ENCODE data around the gene KCP. TPM values are rescaled to one million over a fixed set of nuclear protein-coding genes. Genes with fewer than 3 reads are reported as not detected.
A peak's percentile ranks its signal among the peaks of the same experiment; 100 is the strongest.

KCP gene
- polyA plus RNA-seq, 1 donor: 1.3 TPM

DNA sequence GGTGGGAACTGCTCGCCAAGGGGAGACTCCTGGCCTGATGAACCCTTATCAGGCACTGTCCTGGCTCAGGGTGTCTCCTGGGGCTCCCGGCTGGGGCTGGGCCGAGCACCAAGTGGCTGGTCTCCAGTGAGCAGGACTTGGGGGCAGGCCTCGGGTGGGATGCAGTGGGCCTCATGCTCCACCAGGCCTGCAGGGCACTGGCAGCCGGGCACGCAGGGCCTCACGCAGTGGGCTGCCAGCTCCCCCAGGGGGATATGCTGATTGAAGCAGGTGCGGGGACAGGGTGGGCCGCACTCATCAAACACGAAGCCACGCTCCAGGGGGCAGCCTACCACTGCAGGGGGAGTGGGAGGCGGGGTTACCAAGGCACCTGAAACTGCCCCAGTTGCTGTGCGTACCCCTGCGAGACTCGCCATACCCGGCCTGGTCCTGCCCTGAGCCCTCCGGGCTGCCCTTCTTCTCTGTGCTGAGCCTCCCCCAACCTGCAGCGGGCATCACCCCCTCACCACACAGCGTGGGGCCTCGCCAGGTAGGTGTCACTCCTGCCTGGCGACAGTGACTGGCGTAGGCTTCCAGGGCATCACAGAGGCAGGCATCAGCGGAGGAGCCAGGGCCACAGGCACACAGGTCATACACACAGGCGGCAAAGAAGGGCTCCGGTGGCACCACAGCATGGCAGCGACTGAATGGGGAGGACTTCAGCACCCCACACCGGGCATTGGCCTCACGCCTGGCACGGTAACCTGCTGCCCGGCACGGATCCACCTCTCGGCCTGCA lies 33.3 kb downstream of the KCP start:
- Histone ChIP-seq H3K27ac (ENCODE audit: low read length) (no peak overlapping the region), H3K4me3 (ENCODE audit: low read length) (no peak overlapping the region), H3K36me3 (ENCODE audit: control insufficient read depth, insufficient read depth, low read length) (no peaks in the 10 kb centered on the region), H3K4me1 (ENCODE audit: control insufficient read depth, insufficient read depth, low read length) (peaks cover 45% of the 10 kb centered on the region), H3K9me3 (ENCODE audit: control insufficient read depth, low read depth, low read length) (peaks cover 4% of the 10 kb centered on the region), H3K27me3 (ENCODE audit: control insufficient read depth, insufficient read depth, low read length) (no peaks in the 10 kb centered on the region)
- DNase-seq: no peak
- WGBS (ENCODE audit: insufficient coverage, low lambda C conversion rate): no CpG with 5 or more reads among the region's 32 CpGs

DNA sequence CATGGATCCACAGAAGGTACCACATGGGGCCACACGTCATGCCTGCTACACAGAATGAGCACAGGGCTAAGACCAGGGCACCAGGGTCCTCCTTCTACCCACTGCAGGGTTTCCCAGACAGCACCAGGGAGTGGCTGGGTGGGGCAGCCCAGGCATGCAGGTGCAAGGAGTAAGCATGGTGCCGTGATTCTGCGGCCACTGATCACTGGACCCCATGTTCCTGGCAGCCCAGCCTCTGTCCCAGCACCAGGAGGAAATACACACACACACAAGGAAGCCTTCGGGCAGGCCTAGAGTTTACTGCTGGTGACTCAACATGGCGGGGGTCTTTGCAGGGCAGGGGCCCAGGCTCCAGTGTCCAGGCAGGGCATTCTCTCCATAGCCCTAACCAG lies 33.9 kb downstream of the KCP start:
- Histone ChIP-seq H3K27me3 (ENCODE audit: control insufficient read depth, insufficient read depth, low read length) (no peaks in the 10 kb centered on the region), H3K4me1 (ENCODE audit: control insufficient read depth, insufficient read depth, low read length) (peaks cover 45% of the 10 kb centered on the region), H3K36me3 (ENCODE audit: control insufficient read depth, insufficient read depth, low read length) (no peaks in the 10 kb centered on the region), H3K9me3 (ENCODE audit: control insufficient read depth, low read depth, low read length) (peaks cover 4% of the 10 kb centered on the region), H3K27ac (ENCODE audit: low read length) (no peak overlapping the region), H3K4me3 (ENCODE audit: low read length) (no peak overlapping the region)
- WGBS (ENCODE audit: insufficient coverage, low lambda C conversion rate): no CpG with 5 or more reads among the region's 5 CpGs
- DNase-seq: peak; percentile 77 to 79

DNA sequence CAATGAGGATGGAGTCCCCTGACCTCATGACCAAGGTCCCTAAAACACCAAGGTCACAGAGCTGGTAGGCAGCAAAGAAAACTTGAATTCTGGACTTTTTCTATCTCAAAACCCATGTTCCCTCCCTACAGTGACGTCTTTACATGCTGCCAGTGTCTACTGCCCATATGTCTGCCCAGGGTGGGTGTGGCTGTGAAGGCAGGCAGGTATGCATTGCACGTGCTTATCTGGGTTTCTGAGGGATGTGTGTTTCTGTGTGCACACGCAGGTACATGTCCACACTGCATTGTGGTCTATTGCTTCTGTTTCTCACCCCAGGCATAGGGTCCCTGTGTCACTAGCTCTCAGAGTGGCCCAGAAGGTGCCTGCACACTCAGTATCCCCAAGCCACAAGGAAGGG lies 34.4 kb downstream of the KCP start:
- H3K4me1 ChIP-seq (ENCODE audit: control insufficient read depth, insufficient read depth, low read length): peaks cover 45% of the 10 kb centered on the region
- H3K36me3 ChIP-seq (ENCODE audit: control insufficient read depth, insufficient read depth, low read length): no peaks in the 10 kb centered on the region
- no CpG with 5 or more reads among the region's 3 CpGs for WGBS (ENCODE audit: insufficient coverage, low lambda C conversion rate)
- H3K27me3 ChIP-seq (ENCODE audit: control insufficient read depth, insufficient read depth, low read length): no peaks in the 10 kb centered on the region
- no peak overlapping the region for H3K27ac ChIP-seq (ENCODE audit: low read length)
- H3K4me3 ChIP-seq (ENCODE audit: low read length): no peak overlapping the region
- peaks cover 4% of the 10 kb centered on the region for H3K9me3 ChIP-seq (ENCODE audit: control insufficient read depth, low read depth, low read length)
- DNase-seq: peak; percentile 57 to 73

DNA sequence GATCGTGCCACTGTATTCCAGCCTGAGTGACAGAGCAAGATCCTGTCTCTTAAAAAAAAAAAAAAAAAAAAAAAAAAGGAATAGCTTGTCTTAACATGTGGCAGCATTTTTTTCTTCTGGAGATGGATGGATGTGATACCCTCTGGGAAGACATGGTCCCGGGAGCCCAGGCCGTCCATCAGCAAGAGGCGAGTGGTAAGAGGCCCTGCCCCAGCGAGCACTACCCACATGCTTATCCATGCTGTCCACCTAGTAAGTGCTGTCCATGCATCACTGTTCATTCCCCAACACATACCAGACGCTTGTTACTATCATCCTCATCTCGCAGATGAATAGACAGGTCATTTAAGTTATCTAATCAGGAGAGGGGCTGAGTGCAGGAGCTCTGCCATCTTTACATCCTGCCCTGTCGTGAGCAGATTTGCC lies 35.0 kb downstream of the KCP start:
- Histone ChIP-seq H3K36me3 (ENCODE audit: control insufficient read depth, insufficient read depth, low read length) (no peaks in the 10 kb centered on the region), H3K4me3 (ENCODE audit: low read length) (no peak overlapping the region), H3K4me1 (ENCODE audit: control insufficient read depth, insufficient read depth, low read length) (peaks cover 45% of the 10 kb centered on the region), H3K27me3 (ENCODE audit: control insufficient read depth, insufficient read depth, low read length) (peaks cover 1% of the 10 kb centered on the region), H3K9me3 (ENCODE audit: control insufficient read depth, low read depth, low read length) (peaks cover 4% of the 10 kb centered on the region), H3K27ac (ENCODE audit: low read length) (no peak overlapping the region)
- no CpG with 5 or more reads among the region's 8 CpGs for WGBS (ENCODE audit: insufficient coverage, low lambda C conversion rate)
- no peak for DNase-seq

DNA sequence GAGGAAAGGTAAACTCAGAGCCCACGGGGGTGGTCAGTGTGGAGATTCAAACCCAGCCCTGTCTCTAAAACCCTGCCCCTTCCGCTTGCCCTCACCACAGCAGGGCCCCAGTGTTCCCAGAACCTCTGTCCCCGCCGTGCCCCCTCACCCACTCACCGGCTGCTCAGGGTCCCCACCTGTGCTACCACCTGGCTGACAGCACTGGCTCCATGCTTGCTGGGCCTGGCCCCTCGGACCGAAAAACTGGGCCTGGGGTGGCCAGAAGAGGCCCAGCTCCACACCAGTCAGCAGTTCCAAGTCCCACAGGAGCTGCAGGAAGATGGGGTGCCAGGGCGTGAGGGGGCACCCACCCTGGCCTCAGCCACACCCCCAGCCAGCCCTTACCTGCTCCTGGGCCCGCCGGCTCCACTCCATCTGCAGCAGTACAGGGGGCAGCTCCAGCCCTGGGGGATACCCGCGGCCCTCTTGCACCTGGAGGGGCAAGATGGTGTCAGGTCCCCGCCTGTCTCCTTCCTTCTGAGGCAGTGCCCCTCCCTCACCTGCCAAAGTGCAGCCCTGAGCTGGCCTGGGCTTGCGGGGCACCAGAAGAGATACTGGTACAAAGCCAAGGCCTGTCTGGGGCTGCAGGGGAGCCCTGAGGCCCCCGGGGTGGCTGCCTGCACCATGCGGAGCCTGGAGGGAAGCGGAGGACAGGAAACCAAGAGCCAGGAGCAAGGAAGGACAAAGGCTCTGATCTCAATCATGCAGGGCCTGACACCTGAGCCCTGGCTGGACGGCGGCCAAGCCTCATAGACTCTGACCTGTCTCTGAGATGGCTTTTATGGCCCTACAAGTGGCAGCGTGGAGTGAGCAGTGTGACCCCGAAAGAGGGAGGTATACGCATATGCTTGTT lies 36.1 kb downstream of the KCP start:
- Histone ChIP-seq H3K27ac (ENCODE audit: low read length) (peak overlapping the region; percentile 66), H3K4me1 (ENCODE audit: control insufficient read depth, insufficient read depth, low read length) (peaks cover 50% of the 10 kb centered on the region), H3K27me3 (ENCODE audit: control insufficient read depth, insufficient read depth, low read length) (peaks cover 8% of the 10 kb centered on the region), H3K36me3 (ENCODE audit: control insufficient read depth, insufficient read depth, low read length) (no peaks in the 10 kb centered on the region), H3K9me3 (ENCODE audit: control insufficient read depth, low read depth, low read length) (peaks cover 1% of the 10 kb centered on the region), H3K4me3 (ENCODE audit: low read length) (peak overlapping the region; percentile 17)
- no CpG with 5 or more reads among the region's 22 CpGs for WGBS (ENCODE audit: insufficient coverage, low lambda C conversion rate)
- peak; percentile 88 to 94 for DNase-seq

DNA sequence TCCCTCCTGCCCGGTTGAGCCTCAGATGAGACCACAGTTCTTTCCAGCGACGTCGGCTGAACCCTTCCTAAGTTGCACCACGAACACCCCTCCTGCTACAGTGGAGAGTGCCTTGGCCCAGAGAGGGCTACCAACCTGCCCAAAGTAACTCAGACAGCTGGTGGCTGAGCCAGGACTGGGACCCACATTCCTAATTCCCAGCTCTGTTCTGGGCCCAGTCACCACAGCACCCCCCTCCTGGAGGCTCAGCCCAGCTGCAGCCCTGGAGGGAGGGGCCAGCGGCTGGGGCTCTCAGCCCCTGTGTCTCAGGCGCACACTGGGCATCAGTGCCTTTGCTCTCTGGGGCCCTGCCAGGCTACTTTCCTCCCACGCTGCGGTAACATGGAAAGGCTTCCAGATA lies 37.3 kb downstream of the KCP start:
- H3K4me3 ChIP-seq (ENCODE audit: low read length): no peak overlapping the region
- WGBS (ENCODE audit: insufficient coverage, low lambda C conversion rate): no CpG with 5 or more reads among the region's 9 CpGs
- no peak for DNase-seq

DNA sequence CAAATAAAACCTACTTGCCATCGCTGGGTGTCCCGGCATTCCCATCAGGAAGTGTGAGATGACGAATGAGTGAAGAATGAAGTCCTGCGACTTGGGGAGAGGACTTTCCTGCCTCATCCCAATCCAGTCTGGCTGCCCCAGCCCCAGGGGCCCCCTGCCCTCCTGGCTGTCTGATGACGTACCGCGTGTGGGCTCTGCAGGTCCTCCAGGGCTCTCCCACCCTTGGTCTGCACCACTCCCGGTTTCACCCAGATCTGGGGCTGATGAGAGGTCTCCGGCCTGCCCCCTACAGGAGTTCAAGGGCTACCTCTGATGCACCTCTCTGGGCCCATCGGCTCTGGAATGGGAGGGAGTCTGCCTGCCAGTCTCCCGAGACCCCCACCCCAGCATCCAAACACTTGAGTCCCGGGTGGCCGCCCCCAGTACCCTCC lies 38.1 kb downstream of the KCP start:
- no peak overlapping the region for H3K4me3 ChIP-seq (ENCODE audit: low read length)
- WGBS (ENCODE audit: insufficient coverage, low lambda C conversion rate): no CpG with 5 or more reads among the region's 13 CpGs
- H3K27ac ChIP-seq (ENCODE audit: low read length): no peak overlapping the region
- H3K27me3 ChIP-seq (ENCODE audit: control insufficient read depth, insufficient read depth, low read length): peaks cover 8% of the 10 kb centered on the region
- no peaks in the 10 kb centered on the region for H3K36me3 ChIP-seq (ENCODE audit: control insufficient read depth, insufficient read depth, low read length)
- H3K4me1 ChIP-seq (ENCODE audit: control insufficient read depth, insufficient read depth, low read length): peaks cover 62% of the 10 kb centered on the region
- no peaks in the 10 kb centered on the region for H3K9me3 ChIP-seq (ENCODE audit: control insufficient read depth, low read depth, low read length)
- no peak for DNase-seq

More for the DNA sequence above, 37.3 kb downstream of the KCP start:
- H3K36me3 ChIP-seq (ENCODE audit: control insufficient read depth, insufficient read depth, low read length): no peaks in the 10 kb centered on the region
- peaks cover 8% of the 10 kb centered on the region for H3K27me3 ChIP-seq (ENCODE audit: control insufficient read depth, insufficient read depth, low read length)
- no peak overlapping the region for H3K27ac ChIP-seq (ENCODE audit: low read length)
- peaks cover 57% of the 10 kb centered on the region for H3K4me1 ChIP-seq (ENCODE audit: control insufficient read depth, insufficient read depth, low read length)
- no peaks in the 10 kb centered on the region for H3K9me3 ChIP-seq (ENCODE audit: control insufficient read depth, low read depth, low read length)

DNA sequence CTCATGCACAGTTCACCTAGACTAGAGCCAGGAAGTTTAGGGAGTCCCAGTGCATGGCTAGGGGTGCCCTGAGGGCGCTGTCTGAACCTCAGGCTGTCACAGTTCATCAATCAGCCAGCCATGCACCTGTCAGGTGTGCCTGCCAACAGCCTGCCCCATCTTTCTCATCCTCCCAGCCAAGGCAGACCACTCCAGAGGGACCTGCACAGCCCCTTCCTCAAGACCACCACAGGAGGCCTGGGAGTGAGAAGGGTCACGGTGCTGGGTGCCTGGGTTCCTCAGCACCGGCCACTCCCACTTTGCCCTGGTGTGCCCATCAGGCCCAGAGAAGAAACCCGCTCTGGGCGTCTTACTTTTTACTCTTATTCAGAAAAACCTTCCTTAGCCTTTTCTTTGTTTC lies 39.5 kb downstream of the KCP start:
- H3K4me3 ChIP-seq (ENCODE audit: low read length): no peak overlapping the region
- WGBS (ENCODE audit: insufficient coverage, low lambda C conversion rate): no CpG with 5 or more reads among the region's 5 CpGs
- no peaks in the 10 kb centered on the region for H3K9me3 ChIP-seq (ENCODE audit: control insufficient read depth, low read depth, low read length)
- H3K27me3 ChIP-seq (ENCODE audit: control insufficient read depth, insufficient read depth, low read length): peaks cover 8% of the 10 kb centered on the region
- peaks cover 7% of the 10 kb centered on the region for H3K36me3 ChIP-seq (ENCODE audit: control insufficient read depth, insufficient read depth, low read length)
- H3K4me1 ChIP-seq (ENCODE audit: control insufficient read depth, insufficient read depth, low read length): peaks cover 49% of the 10 kb centered on the region
- DNase-seq: no peak
- no peak overlapping the region for H3K27ac ChIP-seq (ENCODE audit: low read length)

DNA sequence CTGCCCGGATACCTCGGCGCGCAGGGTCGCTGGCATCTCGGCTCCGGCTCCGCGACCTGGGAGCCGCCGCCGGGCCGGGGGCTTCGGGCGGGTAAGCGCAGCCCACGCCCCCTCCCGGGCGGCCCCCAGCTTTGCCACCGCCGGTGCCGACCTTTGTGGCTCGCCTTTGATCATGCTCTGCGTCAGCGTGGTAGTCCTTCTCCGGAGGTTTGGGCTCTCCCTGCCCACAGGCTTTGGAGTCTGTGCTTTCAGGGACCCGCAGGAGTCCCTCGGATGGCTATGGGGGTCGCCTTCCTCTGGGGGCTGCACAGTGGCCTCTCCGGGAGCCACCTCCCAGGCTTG lies 40.6 kb downstream of the KCP start:
- Histone ChIP-seq H3K36me3 (ENCODE audit: control insufficient read depth, insufficient read depth, low read length) (peaks cover 17% of the 10 kb centered on the region), H3K4me1 (ENCODE audit: control insufficient read depth, insufficient read depth, low read length) (peaks cover 43% of the 10 kb centered on the region), H3K9me3 (ENCODE audit: control insufficient read depth, low read depth, low read length) (no peaks in the 10 kb centered on the region), H3K27me3 (ENCODE audit: control insufficient read depth, insufficient read depth, low read length) (peaks cover 8% of the 10 kb centered on the region), H3K4me3 (ENCODE audit: low read length) (no peak overlapping the region), H3K27ac (ENCODE audit: low read length) (no peak overlapping the region)
- no peak for DNase-seq
- WGBS (ENCODE audit: insufficient coverage, low lambda C conversion rate): no CpG with 5 or more reads among the region's 30 CpGs

DNA sequence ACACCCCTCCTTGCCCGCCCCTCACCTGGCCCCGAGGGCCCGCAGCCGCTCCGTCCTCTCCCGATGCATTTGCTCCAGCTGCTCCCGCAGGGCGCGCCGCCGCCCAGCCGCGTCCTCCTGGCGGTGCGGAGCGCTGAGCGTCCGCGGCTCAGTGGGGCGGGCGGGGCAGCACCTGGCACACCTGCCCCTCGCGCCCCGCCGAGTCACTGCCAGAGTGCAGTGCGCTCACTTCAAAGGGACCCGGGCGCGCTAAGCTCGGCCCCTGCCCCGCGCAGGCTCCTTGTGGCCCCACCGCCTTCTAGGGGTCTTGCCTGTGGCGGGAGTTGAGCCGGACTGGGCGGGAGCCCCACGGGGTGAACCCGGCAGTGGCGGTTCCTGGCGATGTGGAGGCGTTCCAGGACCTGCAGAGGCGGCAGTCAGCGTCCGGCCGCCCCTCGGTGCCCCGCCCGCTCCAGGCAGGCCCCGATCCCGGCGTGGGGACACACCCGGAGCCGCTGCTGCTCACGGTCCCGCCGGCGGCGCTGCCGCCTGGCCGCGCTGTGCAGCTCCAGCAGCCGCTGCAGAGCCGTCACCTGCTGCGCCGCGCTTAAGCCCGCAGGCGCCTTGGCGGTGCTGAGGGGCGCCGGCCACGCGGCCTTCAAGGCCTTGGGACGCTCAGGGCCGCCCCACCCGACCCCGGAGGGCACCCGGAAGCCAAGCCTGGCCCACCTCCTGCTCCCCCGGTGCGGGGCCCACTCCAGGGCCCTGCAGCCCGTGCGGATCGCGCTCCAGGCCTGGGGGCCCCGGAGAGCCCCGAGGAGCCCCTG lies 41.2 kb downstream of the KCP start:
- Histone ChIP-seq H3K27me3 (ENCODE audit: control insufficient read depth, insufficient read depth, low read length) (peaks cover 8% of the 10 kb centered on the region), H3K4me1 (ENCODE audit: control insufficient read depth, insufficient read depth, low read length) (peaks cover 40% of the 10 kb centered on the region), H3K4me3 (ENCODE audit: low read length) (peak overlapping the region; percentile 52), H3K36me3 (ENCODE audit: control insufficient read depth, insufficient read depth, low read length) (peaks cover 19% of the 10 kb centered on the region), H3K9me3 (ENCODE audit: control insufficient read depth, low read depth, low read length) (no peaks in the 10 kb centered on the region), H3K27ac (ENCODE audit: low read length) (peak overlapping the region; percentile 49)
- no CpG with 5 or more reads among the region's 86 CpGs for WGBS (ENCODE audit: insufficient coverage, low lambda C conversion rate)
- peak; percentile 55 to 80 for DNase-seq

Data from large intestine (tissue), 3 donors.